WTC11 (cell line): ENCODE data around the gene LRRC8D. TPM values are rescaled to one million over a fixed set of nuclear protein-coding genes. Genes with fewer than 3 reads are reported as not detected.

Source experiments
- ATAC-seq: fragments of 200-7000 bp; cut with Tn5 transposase; 2 replicates; pipeline ENCODE4 v1.10.0; 2021; ENCODE audit warnings: mild to moderate bottlenecking, moderate library complexity
- CTCF ChIA-PET: fragments of 300-600 bp; sonication (Branson Sonifier 250); formaldehyde crosslinking; loops from one replicate; lab custom pipeline; 2021; ENCODE audit warnings: antibody characterized with exemption; lab: Charles Lee
- POLR2A ChIA-PET: fragments of 350-600 bp; sonication (Branson Sonifier 250); formaldehyde crosslinking; loops from one replicate; lab custom pipeline; 2021; ENCODE audit warnings: antibody characterized with exemption; lab: Charles Lee
- DNase-seq: peaks from one replicate; pipeline ENCODE4 v3.0.0; 2021; ENCODE audit warnings: low spot score
- H3K27ac Mint-ChIP-seq: 2 replicates; pipeline ENCODE4 v1.8.0; 2021; ENCODE audit warnings: mixed read lengths
- H3K27me3 Mint-ChIP-seq: 2 replicates; pipeline ENCODE4 v1.8.0; 2021; ENCODE audit warnings: low read depth, mild to moderate bottlenecking, moderate library complexity, mixed read lengths
- H3K36me3 Mint-ChIP-seq: 2 replicates; pipeline ENCODE4 v1.8.0; 2021; ENCODE audit warnings: mixed read lengths
- H3K4me1 Mint-ChIP-seq: 2 replicates; pipeline ENCODE4 v1.8.0; 2022; ENCODE audit warnings: mixed read lengths
- H3K4me3 Mint-ChIP-seq: 2 replicates; pipeline ENCODE4 v1.8.0; 2021; ENCODE audit warnings: mild to moderate bottlenecking, moderate library complexity, mixed read lengths
- H3K9me3 Mint-ChIP-seq: 2 replicates; pipeline ENCODE4 v1.8.0; 2021; ENCODE audit warnings: mixed read lengths
- AFF4 ChIP-seq: sonication (generic); formaldehyde crosslinking; IDR thresholded peaks from 2 replicates; pipeline ENCODE4 v1.8.1; 2023; ENCODE audit warnings: mild to moderate bottlenecking, missing genetic modification reagents, borderline replicate concordance
- ARID4B ChIP-seq: sonication (generic); formaldehyde crosslinking; IDR thresholded peaks from 2 replicates; pipeline ENCODE4 v1.8.0; 2023; ENCODE audit warnings: missing genetic modification reagents, mild to moderate bottlenecking, borderline replicate concordance
- ELF4 ChIP-seq: sonication (generic); formaldehyde crosslinking; IDR thresholded peaks from 2 replicates; pipeline ENCODE4 v1.8.1; 2022; ENCODE audit warnings: low read depth, mild to moderate bottlenecking, moderate library complexity, missing genetic modification reagents
- EMX1 ChIP-seq: fragments of 250-450 bp; sonication (Bioruptor Pico); IDR thresholded peaks from 2 replicates; pipeline ENCODE4 v1.8.0; 2021; ENCODE audit warnings: mild to moderate bottlenecking
- FOXJ3 ChIP-seq: sonication (generic); formaldehyde crosslinking; IDR thresholded peaks from 2 replicates; pipeline ENCODE4 v1.9.0; 2021; ENCODE audit warnings: missing genetic modification reagents, mild to moderate bottlenecking, borderline replicate concordance
- FOXP1 ChIP-seq: sonication (generic); formaldehyde crosslinking; IDR thresholded peaks from 2 replicates; pipeline ENCODE4 v1.8.0; 2022; ENCODE audit warnings: missing genetic modification reagents, mild to moderate bottlenecking, moderate library complexity, borderline replicate concordance
- FOXP4 ChIP-seq: sonication (generic); formaldehyde crosslinking; IDR thresholded peaks from 2 replicates; pipeline ENCODE4 v1.8.0; 2022; ENCODE audit warnings: mild to moderate bottlenecking, missing genetic modification reagents
- IRF1 ChIP-seq: sonication (generic); formaldehyde crosslinking; IDR thresholded peaks from 2 replicates; pipeline ENCODE4 v1.8.0; 2023; ENCODE audit warnings: missing genetic modification reagents
- IRF2 ChIP-seq: sonication (generic); formaldehyde crosslinking; IDR thresholded peaks from 2 replicates; pipeline ENCODE4 v1.8.0; 2022; ENCODE audit warnings: low read depth, missing genetic modification reagents, borderline replicate concordance
- NR2C2 ChIP-seq: sonication (generic); formaldehyde crosslinking; IDR thresholded peaks from 2 replicates; pipeline ENCODE4 v1.8.0; 2022; ENCODE audit warnings: mild to moderate bottlenecking, missing genetic modification reagents
- PRRX2 ChIP-seq: fragments of 250-450 bp; sonication (Bioruptor Pico); IDR thresholded peaks from 2 replicates; pipeline ENCODE4 v1.8.0; 2021; ENCODE audit warnings: mild to moderate bottlenecking
- ZNF121 ChIP-seq: sonication (generic); formaldehyde crosslinking; IDR thresholded peaks from 2 replicates; pipeline ENCODE4 v1.8.0; 2023; ENCODE audit warnings: missing genetic modification reagents
- ZNF263 ChIP-seq: sonication (generic); formaldehyde crosslinking; IDR thresholded peaks from 2 replicates; pipeline ENCODE4 v1.8.1; 2022; ENCODE audit warnings: low read depth, mild to moderate bottlenecking, moderate library complexity, missing genetic modification reagents
- ZNF425 ChIP-seq: fragments of 250-450 bp; sonication (Bioruptor Pico); conservative IDR thresholded peaks from 2 replicates; pipeline ENCODE4 v1.9.0; 2021; ENCODE audit warnings: mild to moderate bottlenecking
- ZNF671 ChIP-seq: fragments of 250-450 bp; sonication (Bioruptor Pico); IDR thresholded peaks from 2 replicates; pipeline ENCODE4 v1.8.0; 2021; ENCODE audit warnings: mild to moderate bottlenecking
- total RNA-seq: library from RNA; stranded (reverse); gene quantifications from 3 replicates; pipeline ENCODE4 v1.2.3, GENCODE V29; 2021
- TF ChIP-seq, protein P1 (sequence below): sonication (generic); formaldehyde crosslinking; IDR thresholded peaks from 2 replicates; pipeline ENCODE4 v1.8.1; 2022; ENCODE audit warnings: mild to moderate bottlenecking, missing genetic modification reagents, moderate library complexity, borderline replicate concordance
- TF ChIP-seq, protein P2 (sequence below): sonication (generic); formaldehyde crosslinking; IDR thresholded peaks from 2 replicates; pipeline ENCODE4 v1.8.1; 2023; ENCODE audit warnings: mild to moderate bottlenecking, missing genetic modification reagents, moderate library complexity
- TF ChIP-seq, protein P3 (sequence below): sonication (generic); formaldehyde crosslinking; IDR thresholded peaks from 2 replicates; pipeline ENCODE4 v1.8.1; 2023; ENCODE audit warnings: mild to moderate bottlenecking, missing genetic modification reagents

Gene LRRC8D
- total RNA-seq, 1 experiment from 2014 or later: 42.6 TPM

GRCh38 chr1:89958851-89959654, 138.2 kb downstream of the LRRC8D start (continued):
- TF ChIP-seq, protein P1, sequence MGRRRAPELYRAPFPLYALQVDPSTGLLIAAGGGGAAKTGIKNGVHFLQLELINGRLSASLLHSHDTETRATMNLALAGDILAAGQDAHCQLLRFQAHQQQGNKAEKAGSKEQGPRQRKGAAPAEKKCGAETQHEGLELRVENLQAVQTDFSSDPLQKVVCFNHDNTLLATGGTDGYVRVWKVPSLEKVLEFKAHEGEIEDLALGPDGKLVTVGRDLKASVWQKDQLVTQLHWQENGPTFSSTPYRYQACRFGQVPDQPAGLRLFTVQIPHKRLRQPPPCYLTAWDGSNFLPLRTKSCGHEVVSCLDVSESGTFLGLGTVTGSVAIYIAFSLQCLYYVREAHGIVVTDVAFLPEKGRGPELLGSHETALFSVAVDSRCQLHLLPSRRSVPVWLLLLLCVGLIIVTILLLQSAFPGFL (CRISPR knock-in tag): no peak
- TF ChIP-seq EMX1 (CRISPR knock-in tag): no peak
- TF ChIP-seq, protein P2, sequence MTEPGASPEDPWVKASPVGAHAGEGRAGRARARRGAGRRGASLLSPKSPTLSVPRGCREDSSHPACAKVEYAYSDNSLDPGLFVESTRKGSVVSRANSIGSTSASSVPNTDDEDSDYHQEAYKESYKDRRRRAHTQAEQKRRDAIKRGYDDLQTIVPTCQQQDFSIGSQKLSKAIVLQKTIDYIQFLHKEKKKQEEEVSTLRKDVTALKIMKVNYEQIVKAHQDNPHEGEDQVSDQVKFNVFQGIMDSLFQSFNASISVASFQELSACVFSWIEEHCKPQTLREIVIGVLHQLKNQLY: no peak

DNA sequence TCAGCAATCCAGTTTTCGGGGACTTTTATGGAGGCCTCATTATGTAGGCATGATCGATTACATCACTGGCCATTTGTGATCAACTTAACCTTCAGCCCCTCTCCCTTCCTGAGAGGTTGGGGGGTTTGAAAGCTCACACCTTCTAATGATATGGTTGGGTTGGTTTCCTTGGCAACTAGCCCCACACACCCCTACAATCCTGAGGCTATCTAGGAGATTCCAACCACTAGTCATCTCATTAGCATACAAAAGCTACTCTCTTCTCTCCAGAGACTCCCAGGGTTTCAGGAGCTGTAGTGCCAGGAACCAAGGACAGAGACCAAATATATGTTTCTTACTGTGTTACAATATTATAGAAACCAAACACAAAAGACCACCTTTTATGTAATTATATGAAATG, 138.9 kb downstream of the LRRC8D start:
- no peak overlapping the region for H3K4me3 Mint-ChIP-seq
- peaks cover 17% of the 10 kb centered on the region for H3K9me3 Mint-ChIP-seq
- peaks cover 8% of the 10 kb centered on the region for H3K36me3 Mint-ChIP-seq
- no peaks in the 10 kb centered on the region; the same call in none of the 2 replicates for H3K27me3 Mint-ChIP-seq
- peaks cover 20% of the 10 kb centered on the region for H3K4me1 Mint-ChIP-seq
- no peak for TF ChIP-seq ELF4 (CRISPR knock-in tag)
- TF ChIP-seq AFF4 (CRISPR knock-in tag): no peak
- TF ChIP-seq ZNF425 (CRISPR knock-in tag): no peak
- TF ChIP-seq ARID4B (CRISPR knock-in tag): no peak
- TF ChIP-seq ZNF121: no peak
- no peak for TF ChIP-seq FOXP4 (CRISPR knock-in tag)
- no peak for TF ChIP-seq ZNF671
- no peak for TF ChIP-seq FOXJ3 (CRISPR knock-in tag)
- no peak for TF ChIP-seq IRF2 (CRISPR knock-in tag)
- no peak for TF ChIP-seq IRF1 (CRISPR knock-in tag)
- TF ChIP-seq FOXP1: no peak
- TF ChIP-seq, protein P3, sequence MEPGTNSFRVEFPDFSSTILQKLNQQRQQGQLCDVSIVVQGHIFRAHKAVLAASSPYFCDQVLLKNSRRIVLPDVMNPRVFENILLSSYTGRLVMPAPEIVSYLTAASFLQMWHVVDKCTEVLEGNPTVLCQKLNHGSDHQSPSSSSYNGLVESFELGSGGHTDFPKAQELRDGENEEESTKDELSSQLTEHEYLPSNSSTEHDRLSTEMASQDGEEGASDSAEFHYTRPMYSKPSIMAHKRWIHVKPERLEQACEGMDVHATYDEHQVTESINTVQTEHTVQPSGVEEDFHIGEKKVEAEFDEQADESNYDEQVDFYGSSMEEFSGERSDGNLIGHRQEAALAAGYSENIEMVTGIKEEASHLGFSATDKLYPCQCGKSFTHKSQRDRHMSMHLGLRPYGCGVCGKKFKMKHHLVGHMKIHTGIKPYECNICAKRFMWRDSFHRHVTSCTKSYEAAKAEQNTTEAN (CRISPR knock-in tag): no peak
- TF ChIP-seq ZNF263: no peak
- no peak for TF ChIP-seq NR2C2
- no peak for TF ChIP-seq PRRX2 (CRISPR knock-in tag)
- DNase-seq (no peak), ATAC-seq (peak; percentile 68)
- ChIA-PET CTCF (interaction anchor here (1.4 kb wide), 1 partner anchor 155 kb away, joined by 4 read pairs; no protein-coding TSS in a partner anchor), POLR2A (no interaction called here)
- no peak overlapping the region for H3K27ac Mint-ChIP-seq
